Erythroblast (primary cell): ENCODE data around the gene METTL26.

ENCODE experiments used
- GATA1 ChIP-seq: IDR thresholded peaks from 2 replicates; pipeline ENCODE4 v1.6.1; 2011; ENCODE audit warnings: low read depth, mild to moderate bottlenecking, control low read depth, low read length, moderate library complexity
- POLR2A ChIP-seq: IDR thresholded peaks from 2 replicates; pipeline ENCODE4 v1.6.1; 2011; ENCODE audit warnings: mild to moderate bottlenecking, low read length

- TF ChIP-seq POLR2A (no peak), GATA1 (no peak)
Measured at GRCh38 chr16:673399-673991, 37.4 kb upstream of the METTL26 start.
